HG03354 (cell line): ENCODE measurements around the gene POU5F1.

Experiments used
- ATAC-seq: cut with Tn5 transposase; IDR thresholded peaks from one replicate; pipeline ENCODE4 v1.9.1; 2021; ENCODE audit warnings: mild to moderate bottlenecking; ENCODE audit not compliant: unreplicated experiment, poor library complexity, severe bottlenecking

The POU5F1 gene

GRCh38 chr6:31120151-31120915 lies 50.1 kb downstream of the POU5F1 start, which contains the start of gene CDSN:
CDSN (minus strand) TSS chr6:31120446; CDS start chr6:31120419, 27 bp downstream.
- no peak for ATAC-seq

GRCh38 chr6:31118178-31118577 lies 52.3 kb downstream of the POU5F1 start:
- ATAC-seq: no peak

- no peak for ATAC-seq
These were observed 53.7 kb downstream of the POU5F1 start for GRCh38 chr6:31116661-31117385.

- ATAC-seq: no peak
These were observed 54.4 kb downstream of the POU5F1 start for GRCh38 chr6:31115941-31116560.

GRCh38 chr6:31114970-31115849 lies 55.3 kb downstream of the POU5F1 start:
- ATAC-seq: no peak

GRCh38 chr6:31114541-31114878 lies 56.0 kb downstream of the POU5F1 start, which contains the start of gene PSORS1C1:
PSORS1C1 (plus strand) TSS chr6:31114800; CDS start chr6:31129633, 14,833 bp downstream.
- ATAC-seq: no peak
